Measurements from ENCODE around the gene EVL. TPM values are rescaled to one million over a fixed set of nuclear protein-coding genes. Genes with fewer than 3 reads are reported as not detected.

The EVL gene
- 15.0 and 22.9 TPM in 2 replicates for total RNA-seq

GRCh38 chr14:100065111-100065871, at the start of gene EVL:
EVL (plus strand) TSS chr14:100065422; CDS start chr14:100065501, 79 bp downstream.

GRCh38 chr14:100159094-100159864, 94.1 kb downstream of the EVL start, which contains the start of gene DEGS2:
DEGS2 (minus strand) TSS chr14:100159645; CDS start chr14:100159587, 58 bp downstream.

Other genes starting within 250 kb of the EVL start
- gene DEGS2, start 94.2 kb downstream of the EVL start, total RNA-seq = under 0.01 TPM in 1 of 2 replicates, not detected in the other
- 21.9 and 25.7 TPM in 2 replicates for gene YY1, start 173.7 kb downstream of the EVL start, total RNA-seq
- gene SLC25A29, start 241.0 kb downstream of the EVL start, total RNA-seq = 19.9 and 22.2 TPM in 2 replicates